Adrenal gland (tissue), 12 donors: ENCODE results near the gene PHACTR3. TPM values are rescaled to one million over a fixed set of nuclear protein-coding genes. Genes with fewer than 3 reads are reported as not detected.

ENCODE experiments used
- DNase-seq, 7 donors: peaks; one replicate each; pipeline ENCODE4 v3.0.0-alpha.2; 2019 to 2020
- H3K27ac ChIP-seq, 5 donors: fragments of 200-600 bp; sonication (generic) in 4 of 5; 1 replicate in 3 of 5; 2 replicates in 2 of 5; pipeline versions ENCODE4 v1.5.1 to v1.8.0; 2016 to 2020; ENCODE audit warnings: mild to moderate bottlenecking in 1 of 5
- H3K27me3 ChIP-seq: fragments of 200-600 bp; 2 replicates; pipeline ENCODE4 v1.8.0; 2021
- H3K36me3 ChIP-seq, 2 donors: fragments of 200-600 bp; replicated peaks in 1 of 2; 1 replicate in 1 of 2; 2 replicates in 1 of 2; pipeline versions ENCODE4 v1.5.1 to v1.8.0; 2018 to 2022
- H3K4me1 ChIP-seq, 2 donors: fragments of 200-600 bp; replicated peaks in 1 of 2; 1 replicate in 1 of 2; 2 replicates in 1 of 2; pipeline versions ENCODE4 v1.5.1 to v1.8.0; 2018 to 2021
- H3K4me3 ChIP-seq, 4 donors: fragments of 200-600 bp; sonication (generic) in 3 of 4; one replicate each; pipeline ENCODE4 v1.5.1; 2016 to 2018
- H3K9me3 ChIP-seq, 3 donors: fragments of 200-600 bp; sonication (generic) in 1 of 3; replicated peaks in 1 of 3; 1 replicate in 2 of 3; 2 replicates in 1 of 3; pipeline versions ENCODE4 v1.5.1 to v1.8.0; 2016 to 2021
- POLR2A ChIP-seq, 2 donors: fragments of 450-650 bp; IDR thresholded peaks; one replicate each; pipeline ENCODE4 v1.6.1; 2017; ENCODE audit warnings: antibody characterized with exemption in 2 of 2, mild to moderate bottlenecking in 2 of 2, moderate library complexity in 1 of 2
- WGBS, 4 donors: extraction: QIAGEN DNeasy Blood & Tissue Kit in 2 of 4; methylation state at CpG; one replicate each; pipeline versions ENCODE4 v1.1.5 to v1.1.7; 2013 to 2017; 5-methylcytosine and 5-hydroxymethylcytosine counted together
- intact Hi-C, 2 donors: fragments of 100-400 bp; cut with DNase I; formaldehyde crosslinking; loops; one replicate each; pipeline versions ENCODE4 v1.14.1 to v1.15.0; 2022 to 2023
- polyA plus RNA-seq, 3 donors: library from polyadenylated mRNA; stranded (reverse); fragments of 200-250 nt in 2 of 3; fragments of 350-450 nt in 1 of 3; fragmentation: Illumina TruSeq in 1 of 3; extraction: RNeasy Lipid Tissue Mini Kit (QIAGEN cat#74804) in 1 of 3; gene quantifications; one replicate each; pipeline ENCODE4 v1.2.3, GENCODE V29; 2013 to 2014
- total RNA-seq, 9 donors: library from RNA; depleted of rRNA in 4 of 9; stranded (reverse); fragments of >200 nt in 4 of 9; fragments of 120-200 nt in 1 of 9; fragmentation: NEBNext Ultra II Directional in 1 of 9; extraction: Animal tissue kit (Norgen Biotek cat#: 25700) in 1 of 9; gene quantifications; one replicate each; pipeline versions ENCODE4 v1.1.0 to v1.2.4, GENCODE V29; 2013 to 2023
- TF ChIP-seq, protein P1 (sequence below), 6 experiments: fragments of 450-650 bp in 4 of 6; fragments of 200-600 bp in 2 of 6; sonication (generic) in 1 of 6; IDR thresholded peaks; 1 replicate in 5 of 6; 2 replicates in 1 of 6; pipeline versions ENCODE4 v1.5.1 to v1.8.0; 2016 to 2021; ENCODE audit warnings: antibody characterized with exemption in 6 of 6, mild to moderate bottlenecking in 2 of 6, moderate library complexity in 1 of 6
- donor health status: healthy with polysubstance abuse.
- donor health status: Bipolar disorder and iron deficiency.
- donor health status: DM: yes; HTN: yes; CAD: no.
- donor health status: DM: no; HTN: no; CAD: no.
- donor health status: DM: no; HTN: no; CAD: no.
- donor health status: DM: yes; HTN: yes; CAD: no.

Gene PHACTR3
- total and polyA plus RNA-seq, 12 donors = 0.17 to 4.5 (median 0.81) TPM

DNA sequence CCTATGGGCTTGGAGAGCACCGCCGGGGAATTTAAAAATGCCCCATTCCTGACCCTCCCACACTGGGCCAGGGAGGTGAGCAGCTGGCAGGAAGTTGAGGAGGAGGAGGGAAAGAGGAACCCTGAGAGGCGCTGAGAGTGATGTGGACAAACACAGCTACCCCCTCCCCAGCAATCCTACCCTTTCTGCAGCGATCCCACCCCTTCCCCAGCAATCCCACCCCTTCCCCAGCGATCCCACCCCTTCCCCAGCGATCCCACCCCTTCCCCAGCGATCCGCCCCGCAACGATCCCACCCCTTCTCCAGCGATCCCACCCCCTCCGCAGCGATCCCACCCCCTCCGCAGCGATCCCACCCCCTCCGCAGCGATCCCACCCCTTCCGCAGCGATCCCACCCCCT lies 217.4 kb downstream of the PHACTR3 start:
- 58 to 87% (median 83%) methylated on average over 9 to 18 of the region's 19 CpGs for WGBS, 4 donors
- no peak for DNase-seq
- H3K27ac ChIP-seq = no peak overlapping the region
- no peaks in the 10 kb centered on the region for H3K36me3 ChIP-seq
- TF ChIP-seq, protein P1, sequence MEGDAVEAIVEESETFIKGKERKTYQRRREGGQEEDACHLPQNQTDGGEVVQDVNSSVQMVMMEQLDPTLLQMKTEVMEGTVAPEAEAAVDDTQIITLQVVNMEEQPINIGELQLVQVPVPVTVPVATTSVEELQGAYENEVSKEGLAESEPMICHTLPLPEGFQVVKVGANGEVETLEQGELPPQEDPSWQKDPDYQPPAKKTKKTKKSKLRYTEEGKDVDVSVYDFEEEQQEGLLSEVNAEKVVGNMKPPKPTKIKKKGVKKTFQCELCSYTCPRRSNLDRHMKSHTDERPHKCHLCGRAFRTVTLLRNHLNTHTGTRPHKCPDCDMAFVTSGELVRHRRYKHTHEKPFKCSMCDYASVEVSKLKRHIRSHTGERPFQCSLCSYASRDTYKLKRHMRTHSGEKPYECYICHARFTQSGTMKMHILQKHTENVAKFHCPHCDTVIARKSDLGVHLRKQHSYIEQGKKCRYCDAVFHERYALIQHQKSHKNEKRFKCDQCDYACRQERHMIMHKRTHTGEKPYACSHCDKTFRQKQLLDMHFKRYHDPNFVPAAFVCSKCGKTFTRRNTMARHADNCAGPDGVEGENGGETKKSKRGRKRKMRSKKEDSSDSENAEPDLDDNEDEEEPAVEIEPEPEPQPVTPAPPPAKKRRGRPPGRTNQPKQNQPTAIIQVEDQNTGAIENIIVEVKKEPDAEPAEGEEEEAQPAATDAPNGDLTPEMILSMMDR (IDR thresholded peaks at IDR 0.05) = no peak
- TF ChIP-seq POLR2A (IDR thresholded peaks at IDR 0.05) = no peak
- H3K4me1 ChIP-seq = no peaks in the 10 kb centered on the region
- no peaks in the 10 kb centered on the region for H3K27me3 ChIP-seq
- H3K9me3 ChIP-seq = no peaks in the 10 kb centered on the region
- H3K4me3 ChIP-seq = no peak overlapping the region
- intact Hi-C loops = no loop called here

DNA sequence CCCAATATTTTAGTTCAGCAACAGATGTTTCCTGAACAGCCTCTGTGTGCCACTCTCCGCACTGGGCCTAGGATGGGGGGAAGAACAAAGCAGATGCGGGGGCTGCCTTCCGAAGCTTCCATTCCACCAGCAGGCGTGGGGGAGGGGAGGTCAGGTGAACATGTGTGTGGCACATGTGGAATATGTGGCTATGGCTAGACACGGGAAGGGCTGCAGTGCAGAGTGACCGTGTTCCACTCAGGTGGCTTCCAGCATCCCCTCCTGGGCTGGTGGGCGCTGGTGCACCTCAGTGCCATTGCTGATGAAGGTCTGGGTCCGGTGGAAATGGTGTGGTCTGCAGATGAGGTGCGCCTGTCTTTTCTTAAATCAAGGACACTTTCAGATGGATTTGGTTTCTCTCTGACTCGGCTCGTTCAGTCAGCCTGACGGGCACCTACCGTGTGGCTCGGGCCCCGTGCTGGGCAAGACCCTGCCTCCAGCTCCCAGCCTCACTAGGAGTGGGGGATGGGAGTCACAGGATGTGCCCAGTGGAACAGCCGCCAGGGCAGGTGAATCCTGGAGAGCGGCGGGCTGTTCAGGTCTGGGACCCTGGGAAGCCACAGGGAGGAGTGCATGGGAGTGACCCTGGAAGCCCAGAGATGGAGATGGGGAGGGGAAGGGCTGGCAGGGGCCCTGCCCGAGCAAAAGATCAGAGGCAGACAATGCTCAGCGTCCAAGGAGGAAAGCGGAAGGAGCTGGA lies 218.1 kb downstream of the PHACTR3 start:
- 76 to 87% (median 78%) methylated on average over 17 to 21 of the region's 21 CpGs for WGBS, 4 donors
- H3K4me1 ChIP-seq = no peaks in the 10 kb centered on the region
- no peak overlapping the region for H3K27ac ChIP-seq
- intact Hi-C loops = no loop called here
- TF ChIP-seq, protein P1 (IDR thresholded peaks at IDR 0.05) = no peak
- TF ChIP-seq POLR2A (IDR thresholded peaks at IDR 0.05) = no peak
- H3K36me3 ChIP-seq = no peaks in the 10 kb centered on the region
- no peaks in the 10 kb centered on the region for H3K9me3 ChIP-seq
- peak in 1 of 7 donors; percentile 44 for DNase-seq
- H3K4me3 ChIP-seq = no peak overlapping the region
- no peaks in the 10 kb centered on the region for H3K27me3 ChIP-seq

DNA sequence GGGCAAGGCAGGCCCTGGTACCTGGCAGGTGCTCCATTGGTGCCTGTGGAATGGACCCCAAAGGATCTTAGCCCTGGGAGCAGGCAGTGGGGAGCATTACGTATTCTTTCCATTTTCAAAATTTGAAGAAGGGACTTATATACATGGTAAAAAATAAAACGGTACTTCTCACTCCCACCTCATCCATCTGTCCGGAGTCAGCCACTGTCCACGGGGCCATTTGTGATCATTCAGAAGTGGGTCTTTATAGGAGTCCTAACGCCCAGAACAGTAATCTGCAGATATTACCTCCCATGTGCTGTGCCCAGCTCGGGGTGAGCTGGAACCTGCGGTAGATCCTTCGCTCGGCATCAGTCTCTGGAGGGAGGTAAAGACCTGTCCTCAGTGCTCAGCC lies 218.7 kb downstream of the PHACTR3 start:
- Histone ChIP-seq H3K4me1 (no peaks in the 10 kb centered on the region), H3K36me3 (no peaks in the 10 kb centered on the region), H3K27me3 (no peaks in the 10 kb centered on the region), H3K4me3 (no peak overlapping the region), H3K27ac (no peak overlapping the region), H3K9me3 (no peaks in the 10 kb centered on the region)
- peak in 1 of 7 donors; percentile 14 for DNase-seq
- intact Hi-C loops = no loop called here
- TF ChIP-seq, protein P1 (IDR thresholded peaks at IDR 0.05) = no peak
- TF ChIP-seq POLR2A (IDR thresholded peaks at IDR 0.05) = no peak
- 71 to 88% (median 83%) methylated on average over 9 of the region's 9 CpGs for WGBS, 4 donors

DNA sequence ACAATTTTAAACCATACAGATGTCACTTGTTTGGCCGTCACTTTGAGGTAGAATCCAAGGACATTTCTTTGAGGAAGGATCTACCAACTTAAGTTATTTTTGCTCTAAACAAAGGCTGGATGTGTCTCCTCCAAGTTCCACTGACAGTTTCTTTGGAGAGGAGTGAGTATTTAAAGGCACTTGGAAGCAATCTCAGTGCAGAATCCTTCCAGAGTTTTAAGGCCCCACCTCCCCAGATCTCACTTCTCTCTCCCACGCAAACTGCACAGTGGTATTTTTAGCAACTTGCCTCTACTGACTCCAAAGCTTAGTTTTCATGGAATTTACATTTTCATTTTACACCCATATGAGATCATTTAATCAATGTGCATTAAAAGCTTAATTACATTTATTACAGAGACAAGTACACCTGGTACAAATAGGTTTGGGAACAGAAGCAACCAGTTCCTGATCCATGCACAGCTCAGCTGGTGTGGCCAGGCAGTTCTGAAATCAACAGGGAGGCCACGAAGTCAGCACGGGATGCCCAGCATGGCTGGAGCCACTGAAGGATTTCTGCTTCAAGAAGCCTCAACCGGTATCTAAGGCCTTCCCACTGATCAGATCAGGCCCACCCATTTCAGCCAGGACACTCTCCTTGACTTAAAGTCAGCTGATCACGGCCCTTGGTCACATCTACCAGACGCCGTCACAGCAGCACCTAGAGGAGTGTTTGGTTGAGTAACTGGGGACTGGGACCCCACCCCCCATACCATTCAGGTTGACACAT lies 219.3 kb downstream of the PHACTR3 start:
- no peaks in the 10 kb centered on the region for H3K27me3 ChIP-seq
- H3K9me3 ChIP-seq = no peaks in the 10 kb centered on the region
- H3K36me3 ChIP-seq = no peaks in the 10 kb centered on the region
- intact Hi-C loops = no loop called here
- H3K27ac ChIP-seq = no peak overlapping the region
- H3K4me3 ChIP-seq = no peak overlapping the region
- TF ChIP-seq, protein P1 (IDR thresholded peaks at IDR 0.05) = no peak
- TF ChIP-seq POLR2A (IDR thresholded peaks at IDR 0.05) = no peak
- peak in 1 of 7 donors; percentile 35 for DNase-seq
- H3K4me1 ChIP-seq = no peaks in the 10 kb centered on the region
- 53 to 84% (median 71%) methylated on average over 3 to 8 of the region's 8 CpGs for WGBS, 4 donors
